Stomach smooth muscle (tissue), 2 donors: ENCODE data around the gene OR13C4.
"Not testable (repeated sequence)": the region's sequence is repeated elsewhere in the genome, so short reads cannot be mapped to it uniquely, and the experiment has no call there.

Experiments used
- H3K27ac ChIP-seq: one replicate; pipeline ENCODE4 v1.7.0; 2013; ENCODE audit warnings: mild to moderate bottlenecking, low read length, inconsistent platforms
- H3K27me3 ChIP-seq, 2 donors: one replicate each; pipeline ENCODE4 v1.7.0; 2013; ENCODE audit warnings: low read length in 2 of 2; ENCODE audit not compliant: insufficient read depth in 2 of 2, control insufficient read depth in 1 of 2
- H3K36me3 ChIP-seq, 2 donors: one replicate each; pipeline ENCODE4 v1.7.0; 2013; ENCODE audit warnings: low read length in 2 of 2; ENCODE audit not compliant: control insufficient read depth in 2 of 2, insufficient read depth in 2 of 2
- H3K4me1 ChIP-seq: one replicate; pipeline ENCODE4 v1.7.0; 2013; ENCODE audit warnings: low read length; ENCODE audit not compliant: control insufficient read depth, insufficient read depth
- H3K4me3 ChIP-seq, 2 donors: one replicate each; pipeline ENCODE4 v1.7.0; 2013; ENCODE audit warnings: low read length in 2 of 2
- H3K9ac ChIP-seq, 2 donors: one replicate each; pipeline ENCODE4 v1.7.0; 2013; ENCODE audit warnings: low read length in 2 of 2, mild to moderate bottlenecking in 1 of 2
- H3K9me3 ChIP-seq, 2 donors: one replicate each; pipeline ENCODE4 v1.7.0; 2013; ENCODE audit warnings: low read length in 2 of 2; ENCODE audit not compliant: control insufficient read depth in 2 of 2
- donor health status: healthy.
- donor health status: Pancreatic carcinoma.

OR13C4 gene

DNA sequence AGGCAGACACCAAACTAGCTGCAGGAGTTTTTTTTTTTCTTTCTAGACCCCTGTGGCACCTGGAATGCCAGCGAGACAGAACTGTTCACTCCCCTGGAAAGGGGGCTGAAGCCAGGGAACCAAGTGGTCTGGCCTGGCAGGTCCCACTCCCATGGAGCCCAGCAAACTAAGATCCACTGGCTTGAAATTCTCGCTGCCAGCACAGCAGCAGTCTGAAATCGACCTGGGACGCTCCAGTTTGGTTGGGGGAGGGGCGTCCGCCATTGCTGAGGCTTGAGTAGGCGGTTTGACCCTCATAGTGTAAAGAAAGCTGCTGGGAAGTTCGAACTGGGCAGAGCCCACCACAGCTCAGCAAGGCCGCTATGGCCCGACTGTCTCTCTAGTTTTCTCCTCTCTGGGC is 6.8 kb downstream of the OR13C4 start:
- H3K4me3 ChIP-seq, H3K4me1 ChIP-seq, H3K27ac ChIP-seq, H3K36me3 ChIP-seq, H3K9ac ChIP-seq, H3K27me3 ChIP-seq, H3K9me3 ChIP-seq: not testable (repeated sequence)

DNA sequence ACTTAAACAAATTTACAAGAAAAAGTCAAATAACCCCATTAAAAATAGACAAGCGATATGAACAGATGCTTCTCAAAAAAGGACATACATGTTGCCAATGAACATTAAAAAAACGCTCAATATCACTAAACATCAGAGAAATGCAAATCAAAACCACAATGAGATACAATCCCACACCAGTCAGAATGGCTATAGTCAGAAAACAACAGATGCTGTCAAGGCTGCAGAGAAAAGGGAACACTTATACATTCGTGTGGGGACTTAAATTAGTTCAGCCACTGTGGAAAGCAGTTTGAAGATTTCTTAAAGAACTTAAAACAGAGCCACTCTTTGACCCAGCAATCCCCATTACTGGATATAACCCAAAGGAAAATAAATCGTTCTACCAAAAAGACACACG is 12.1 kb downstream of the OR13C4 start:
- H3K4me3 ChIP-seq = no peak overlapping the region
- no peak overlapping the region for H3K27ac ChIP-seq
- H3K36me3 ChIP-seq = no peaks in the 10 kb centered on the region
- H3K9me3 ChIP-seq = no peaks in the 10 kb centered on the region
- H3K27me3 ChIP-seq = no peaks in the 10 kb centered on the region
- H3K4me1 ChIP-seq = no peaks in the 10 kb centered on the region
- H3K9ac ChIP-seq = no peak overlapping the region

DNA sequence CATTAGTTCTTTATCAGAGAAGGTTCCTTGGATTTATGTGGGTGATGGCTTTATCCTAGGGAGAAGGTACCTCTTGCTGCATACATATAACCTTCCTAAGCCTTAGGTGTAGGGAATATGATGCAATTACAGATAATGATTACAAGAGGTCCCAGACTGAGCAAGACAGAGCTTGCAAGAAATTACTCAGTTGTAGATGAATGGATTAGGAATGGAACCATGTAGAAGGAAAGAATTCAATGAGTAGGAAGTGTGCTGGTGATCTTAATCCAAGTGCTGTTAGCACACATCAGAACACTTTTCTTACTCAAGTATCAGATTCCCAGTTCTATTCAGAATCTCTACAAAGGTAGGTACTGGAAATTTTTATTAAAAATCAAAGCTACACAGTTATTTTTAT is 20.4 kb downstream of the OR13C4 start:
- H3K4me1 ChIP-seq = no peaks in the 10 kb centered on the region
- no peaks in the 10 kb centered on the region for H3K27me3 ChIP-seq
- H3K36me3 ChIP-seq = no peaks in the 10 kb centered on the region
- H3K9ac ChIP-seq = no peak overlapping the region
- no peak overlapping the region for H3K4me3 ChIP-seq
- H3K9me3 ChIP-seq = no peaks in the 10 kb centered on the region
- H3K27ac ChIP-seq = no peak overlapping the region

DNA sequence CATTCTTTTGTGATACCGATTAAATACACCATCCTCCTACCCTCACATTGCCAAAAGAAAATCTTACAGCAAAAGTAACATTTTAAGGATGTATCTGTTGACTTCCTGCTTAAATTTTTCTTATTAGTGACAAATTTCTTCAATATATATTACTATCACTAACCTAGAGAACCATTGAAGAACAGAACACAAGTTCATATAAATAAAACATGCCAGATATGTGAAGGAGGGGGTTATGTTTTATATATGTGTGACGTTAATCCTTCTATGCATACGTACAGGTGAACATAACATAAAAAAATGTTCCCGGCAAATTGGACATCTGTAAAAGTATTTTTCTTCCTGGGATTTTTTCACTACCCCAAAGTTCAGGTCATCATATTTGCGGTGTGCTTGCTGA is 23.0 kb downstream of the OR13C4 start, which contains the start of gene OR13F1:
OR13F1 (plus strand) TSS at position 301 of the 400 bp plus-strand sequence; CDS start at position 301, 0 bp downstream.
- Histone ChIP-seq H3K9me3 (no peaks in the 10 kb centered on the region), H3K36me3 (no peaks in the 10 kb centered on the region), H3K9ac (no peak within 1 kb of the TSS), H3K27me3 (no peaks in the 10 kb centered on the region), H3K4me1 (no peaks in the 10 kb centered on the region), H3K27ac (no peak within 1 kb of the TSS), H3K4me3 (no peak within 1 kb of the TSS)

DNA sequence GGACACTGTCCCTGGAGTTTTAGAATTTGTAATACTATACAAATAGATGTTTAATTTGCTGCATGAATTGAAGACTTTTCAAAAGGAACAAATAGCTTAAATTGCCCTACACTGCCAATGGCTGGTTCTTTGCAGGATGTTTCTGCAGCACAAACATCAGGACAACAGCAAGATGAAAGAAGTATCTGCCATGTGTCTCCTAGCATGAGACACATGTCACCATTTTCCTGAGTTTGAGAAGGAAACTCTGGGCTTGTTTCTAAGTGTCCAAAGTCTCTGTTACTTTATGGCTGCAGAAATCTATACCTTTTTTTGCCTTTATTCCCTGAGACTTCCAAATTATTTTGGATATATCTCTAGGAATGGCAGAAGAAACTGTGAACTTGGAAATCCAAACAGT is 23.6 kb downstream of the OR13C4 start:
- H3K36me3 ChIP-seq = no peaks in the 10 kb centered on the region
- H3K27ac ChIP-seq = no peak overlapping the region
- H3K4me1 ChIP-seq = no peaks in the 10 kb centered on the region
- H3K9me3 ChIP-seq = no peaks in the 10 kb centered on the region
- no peak overlapping the region for H3K4me3 ChIP-seq
- no peak overlapping the region for H3K9ac ChIP-seq
- no peaks in the 10 kb centered on the region for H3K27me3 ChIP-seq

DNA sequence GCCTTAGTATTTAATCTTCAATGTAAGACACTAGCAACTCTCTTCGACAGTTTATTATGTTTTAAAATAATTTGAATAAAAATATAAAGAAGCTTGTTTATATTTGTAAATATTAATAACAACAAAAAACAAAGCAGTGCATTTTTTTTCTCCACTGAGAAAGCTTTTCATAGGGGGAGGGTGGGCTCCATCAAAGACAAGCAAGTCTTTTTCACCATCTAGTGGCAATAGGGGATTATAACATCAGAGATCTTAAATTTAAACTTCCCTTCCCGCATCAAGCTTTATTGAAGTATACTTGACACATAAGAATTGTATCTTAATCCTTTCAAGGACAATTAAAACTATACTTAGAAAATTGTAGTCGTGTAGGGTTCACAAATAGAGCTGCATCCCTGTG is 32.2 kb downstream of the OR13C4 start:
- Histone ChIP-seq H3K4me3 (no peak overlapping the region), H3K27me3 (no peaks in the 10 kb centered on the region), H3K36me3 (no peaks in the 10 kb centered on the region), H3K4me1 (no peaks in the 10 kb centered on the region), H3K9ac (no peak overlapping the region), H3K9me3 (no peaks in the 10 kb centered on the region), H3K27ac (no peak overlapping the region)

DNA sequence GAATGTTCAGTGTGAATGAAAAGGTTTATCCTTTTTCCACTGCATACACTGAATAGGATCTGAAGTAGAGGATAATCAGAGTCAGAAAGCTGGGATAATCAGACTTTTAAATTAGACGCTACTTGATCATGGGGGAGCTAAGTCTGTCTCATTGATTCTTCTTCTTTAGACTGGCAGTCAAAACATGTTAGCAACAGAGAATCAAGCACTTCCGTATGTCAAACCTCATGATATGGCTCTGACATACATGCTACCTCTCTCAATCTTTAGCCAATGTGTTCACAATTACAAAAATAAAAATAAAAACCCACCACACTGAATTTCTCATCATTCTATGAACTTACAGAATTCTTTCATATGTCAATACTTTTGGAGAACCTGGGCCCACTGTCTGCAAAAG is 42.0 kb downstream of the OR13C4 start:
- Histone ChIP-seq H3K9ac (no peak overlapping the region), H3K27me3 (no peaks in the 10 kb centered on the region), H3K36me3 (no peaks in the 10 kb centered on the region), H3K27ac (no peak overlapping the region), H3K4me1 (no peaks in the 10 kb centered on the region), H3K9me3 (no peaks in the 10 kb centered on the region), H3K4me3 (no peak overlapping the region)

DNA sequence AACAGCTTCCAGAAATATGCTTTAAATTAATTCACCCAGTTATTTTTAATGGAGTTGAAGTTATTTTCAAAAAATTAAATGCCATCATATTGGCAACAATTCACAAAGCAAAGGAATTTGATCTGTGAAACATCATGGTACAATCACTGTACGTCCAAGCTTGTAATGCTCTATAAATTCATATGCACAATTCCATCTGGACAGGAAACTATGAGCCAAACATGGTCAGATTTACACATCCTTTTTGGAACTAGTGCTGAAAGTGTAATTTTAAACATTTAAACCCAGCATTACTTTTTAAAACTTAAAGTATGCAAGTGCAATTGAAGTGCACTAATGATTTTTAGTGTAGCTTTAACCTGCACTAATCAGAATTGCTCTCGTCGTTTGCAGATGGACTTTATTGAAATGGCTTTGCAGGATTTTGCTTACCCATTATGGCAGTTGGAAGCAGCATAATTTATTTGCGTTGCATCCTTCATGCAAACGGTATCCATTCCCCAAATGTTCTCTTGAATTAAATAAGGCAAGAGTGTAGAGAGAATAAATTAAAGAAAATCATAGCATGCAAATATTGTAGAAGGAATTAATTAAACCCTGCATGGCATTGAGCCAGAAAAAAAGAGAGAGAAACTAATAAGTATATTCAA is 44.0 kb downstream of the OR13C4 start:
- Histone ChIP-seq H3K4me3 (no peak overlapping the region), H3K9me3 (no peaks in the 10 kb centered on the region), H3K4me1 (no peaks in the 10 kb centered on the region), H3K9ac (no peak overlapping the region), H3K27ac (no peak overlapping the region), H3K36me3 (no peaks in the 10 kb centered on the region), H3K27me3 (no peaks in the 10 kb centered on the region)
